ENCODE data around the gene SLIT3.
A peak's percentile ranks its signal among the peaks of the same experiment; 100 is the strongest.

The SLIT3 gene

GRCh38 chr5:168714046-168714445 is 586.9 kb downstream of the SLIT3 start:
- DNase-seq: no peak

DNA sequence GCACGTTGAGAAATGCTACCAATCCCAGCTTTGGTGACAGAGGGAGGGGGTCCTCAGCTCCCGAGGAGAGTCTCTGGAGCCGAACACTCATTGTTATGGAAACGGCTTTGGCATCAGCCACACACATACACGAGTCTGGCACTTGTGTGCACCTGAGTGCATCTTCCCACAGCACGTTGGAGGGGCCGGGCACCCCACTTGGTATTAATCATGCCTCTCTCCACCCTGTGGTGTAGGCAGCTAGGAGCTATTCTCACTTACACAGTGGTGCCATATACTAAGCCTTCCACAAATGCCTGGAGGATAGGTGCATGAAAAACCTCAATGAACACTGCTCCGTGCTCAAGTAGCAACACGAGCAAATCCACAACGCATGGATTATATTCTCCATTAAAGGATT is 587.9 kb downstream of the SLIT3 start:
- DNase-seq: no peak

GRCh38 chr5:168712280-168712924 is 588.5 kb downstream of the SLIT3 start:
- DNase-seq: no peak

- no peak for DNase-seq
These were observed 590.2 kb downstream of the SLIT3 start for GRCh38 chr5:168710706-168711105.

- DNase-seq: no peak
These were observed 592.9 kb downstream of the SLIT3 start for GRCh38 chr5:168707716-168708695.

- peak; percentile 34 for DNase-seq
These were observed 594.3 kb downstream of the SLIT3 start for GRCh38 chr5:168706655-168707069.

GRCh38 chr5:168705321-168705720 is 595.6 kb downstream of the SLIT3 start:
- DNase-seq: no peak

GRCh38 chr5:168702511-168702910 is 598.4 kb downstream of the SLIT3 start:
- no peak for DNase-seq

- no peak for DNase-seq
These were observed 599.3 kb downstream of the SLIT3 start for GRCh38 chr5:168701641-168702040.

GRCh38 chr5:168699002-168699401 is 601.9 kb downstream of the SLIT3 start:
- no peak for DNase-seq

DNA sequence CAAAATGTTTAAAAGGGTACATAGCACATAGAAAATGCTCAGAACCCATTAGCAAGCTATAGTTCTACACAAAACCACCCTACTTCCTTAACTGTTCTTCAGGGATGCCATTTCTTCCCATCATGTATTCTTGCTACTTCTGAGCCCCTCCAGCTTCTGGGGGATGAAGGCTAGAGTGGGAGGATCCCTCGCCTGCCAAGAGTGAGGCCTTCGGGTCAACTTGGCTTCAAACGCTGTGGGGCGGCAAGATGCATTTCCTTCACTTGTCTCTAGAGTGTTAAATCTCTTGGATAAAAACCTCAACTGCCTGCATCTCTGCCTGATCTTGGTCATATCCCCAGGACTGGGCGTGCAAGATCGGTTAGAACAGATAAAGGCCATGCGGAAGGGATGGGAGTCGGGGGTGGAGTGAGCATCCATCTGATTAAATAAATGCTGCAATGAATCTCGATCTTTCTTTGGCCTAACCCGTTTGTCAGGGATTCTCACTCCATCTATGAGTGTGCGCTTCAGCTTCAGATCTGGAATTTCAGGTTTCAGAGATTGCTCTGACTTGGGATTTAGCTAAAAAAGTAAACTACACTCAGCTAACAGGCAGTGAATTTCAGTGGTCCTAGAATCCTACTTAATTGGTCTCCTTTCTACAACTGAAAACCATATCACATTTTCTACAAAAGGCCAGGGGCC is 603.8 kb downstream of the SLIT3 start:
- no peak for DNase-seq

DNA sequence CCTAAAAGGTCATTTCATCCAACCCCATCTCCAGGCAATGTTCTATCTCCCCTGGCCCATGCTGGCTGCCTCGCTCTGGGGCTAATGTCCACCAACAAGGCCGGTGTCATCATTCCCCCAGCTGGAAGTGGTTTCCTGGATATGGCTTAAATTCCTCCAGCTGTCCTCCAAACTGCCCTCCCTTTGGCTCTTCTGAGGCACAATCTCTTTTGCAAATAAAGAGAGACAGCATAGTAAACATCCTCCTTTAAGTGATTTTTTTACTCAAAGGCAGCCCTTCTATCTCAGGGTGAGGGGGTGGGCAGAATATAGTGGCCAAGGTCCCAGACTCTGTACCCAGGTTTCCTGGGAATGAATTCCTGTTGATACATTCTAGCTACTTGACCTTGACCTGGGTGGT is 604.3 kb downstream of the SLIT3 start:
- DNase-seq: no peak

- DNase-seq: no peak
These were observed 605.6 kb downstream of the SLIT3 start for GRCh38 chr5:168695301-168695835.

DNA sequence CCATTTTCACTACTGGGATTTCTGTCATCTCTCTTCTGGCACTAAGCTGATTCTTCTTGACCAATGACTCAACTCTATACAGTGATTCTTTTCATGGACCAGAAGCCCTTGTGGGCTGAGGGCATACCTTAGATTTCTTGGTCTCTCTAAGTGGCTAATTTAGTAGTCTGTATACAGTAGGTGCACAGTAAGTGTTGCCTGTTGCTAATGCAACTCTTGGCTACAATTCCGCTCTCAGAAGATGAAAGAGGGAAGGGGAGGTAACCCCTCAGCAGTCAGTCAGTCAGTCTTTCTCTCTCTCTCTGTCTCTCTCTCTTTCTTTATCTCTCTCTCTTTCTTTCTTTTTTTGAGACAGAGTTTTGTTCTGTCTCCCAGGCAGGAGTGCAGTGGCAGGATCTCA is 606.6 kb downstream of the SLIT3 start:
- no peak for DNase-seq

DNA sequence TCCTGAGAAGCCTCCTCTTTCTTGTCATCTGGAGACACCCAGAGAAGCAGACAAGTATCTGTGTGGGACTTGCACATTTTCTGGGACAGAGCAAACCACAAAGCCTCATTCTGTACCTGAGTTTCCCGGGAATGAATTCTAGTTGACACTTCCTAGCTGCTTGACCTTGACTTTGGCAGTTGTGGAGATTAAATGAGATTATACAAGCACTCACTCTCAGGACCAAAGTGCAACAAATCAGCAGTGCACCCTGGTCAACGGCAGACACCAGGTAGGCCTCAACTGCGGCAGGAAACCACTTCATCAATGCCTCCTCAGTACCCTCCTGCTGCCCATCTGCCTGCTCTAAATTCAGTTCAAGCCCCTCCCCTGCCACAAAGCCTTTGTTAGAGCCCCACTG is 607.1 kb downstream of the SLIT3 start:
- DNase-seq: no peak

DNA sequence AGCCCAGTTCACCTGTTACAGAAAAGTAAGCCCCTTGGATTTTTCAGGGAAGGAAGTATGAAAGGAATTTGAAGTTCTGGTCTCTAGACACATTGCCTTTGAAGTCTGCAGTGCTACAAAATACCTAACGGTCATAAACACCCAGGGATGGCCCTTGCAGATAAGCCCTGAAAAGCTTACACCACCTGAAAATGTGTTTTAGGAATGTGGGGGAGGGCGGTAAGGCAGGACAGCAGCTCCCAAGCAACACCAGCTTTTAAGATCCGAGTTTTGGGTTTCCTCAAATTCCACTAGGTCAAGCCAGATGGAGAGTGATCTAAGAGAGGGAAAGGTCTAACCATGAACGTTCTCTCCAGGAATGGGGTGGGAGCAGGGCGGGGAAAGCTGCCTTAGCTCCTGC is 607.6 kb downstream of the SLIT3 start:
- no peak for DNase-seq

GRCh38 chr5:168691891-168692290 is 609.0 kb downstream of the SLIT3 start:
- no peak for DNase-seq

DNA sequence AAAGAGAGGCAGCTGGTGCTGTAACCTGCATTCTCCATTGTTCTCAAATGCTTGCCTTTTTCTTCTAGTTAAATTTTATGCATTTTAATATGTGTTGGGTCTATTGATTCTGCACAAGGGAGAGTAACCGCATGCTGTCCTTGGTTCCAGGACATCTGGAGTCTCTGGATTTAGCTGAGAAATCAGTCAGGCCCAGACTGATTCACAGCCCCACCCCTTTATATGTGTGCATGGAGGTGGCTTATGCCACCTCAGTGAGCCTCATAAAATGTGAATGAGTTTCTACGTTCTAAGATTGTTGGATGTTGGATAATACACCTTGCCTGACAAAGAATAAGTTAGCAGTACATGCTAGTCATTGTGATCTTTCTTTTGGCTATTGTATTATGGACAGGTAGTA is 611.7 kb downstream of the SLIT3 start:
- no peak for DNase-seq

GRCh38 chr5:168686837-168687236 is 614.1 kb downstream of the SLIT3 start:
- no peak for DNase-seq

DNA sequence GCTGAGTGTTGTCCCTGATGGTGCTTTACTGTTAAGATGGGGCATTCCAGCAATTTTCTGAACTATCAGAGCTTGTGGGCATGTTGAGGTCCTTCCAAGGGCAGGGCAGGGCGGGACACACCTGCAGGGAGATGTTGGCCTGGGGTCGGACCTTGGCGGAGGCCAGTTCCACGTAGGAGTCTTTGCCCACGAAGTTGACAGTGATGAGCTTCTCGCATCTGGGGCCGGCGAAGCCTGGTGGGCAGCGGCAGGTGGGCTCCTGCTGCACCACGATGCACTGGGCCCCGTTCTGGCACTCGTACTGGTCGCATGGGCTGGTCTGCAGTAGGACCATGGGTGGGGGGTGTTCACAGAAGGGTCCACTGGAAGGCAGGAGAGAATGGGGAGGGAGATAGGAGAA is 615.4 kb downstream of the SLIT3 start:
- no peak for DNase-seq

- DNase-seq: no peak
These were observed 617.0 kb downstream of the SLIT3 start for GRCh38 chr5:168683927-168684295.

DNA sequence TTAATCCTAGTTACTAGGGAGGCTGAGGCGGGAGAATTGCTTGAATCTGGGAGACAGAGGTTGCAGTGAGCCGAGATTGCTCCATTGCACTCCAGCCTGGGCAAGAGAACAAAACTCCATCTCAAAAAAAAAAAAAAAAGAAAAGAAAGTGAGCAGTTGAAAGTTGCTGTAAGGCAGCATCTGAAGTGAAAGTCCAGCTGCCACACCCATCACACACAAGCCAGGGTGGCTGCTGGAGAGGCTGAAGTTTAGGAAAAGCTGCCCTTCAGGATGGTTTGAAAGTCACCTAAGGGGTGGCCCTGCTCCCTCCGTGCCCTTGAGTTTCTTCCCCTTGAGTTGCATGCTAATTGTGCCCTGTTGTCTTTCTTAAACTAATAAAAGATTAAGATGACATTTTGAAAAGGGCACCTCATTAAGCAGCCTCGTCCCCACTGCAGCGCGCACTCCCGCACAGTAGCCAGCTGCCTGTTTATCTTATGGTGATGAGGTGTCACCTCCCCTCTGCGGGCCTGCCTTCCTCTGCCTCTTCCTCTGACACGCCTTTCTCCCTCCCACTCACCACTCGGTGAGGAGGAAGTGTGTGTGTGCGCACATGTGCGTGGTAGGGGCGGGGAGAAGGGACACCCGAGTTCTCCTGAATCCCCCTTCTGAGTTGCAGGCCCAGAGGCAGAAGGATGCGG is 617.6 kb downstream of the SLIT3 start:
- DNase-seq: no peak

All from RPMI8226 (cell line).